KMS-11 (cell line): Measurements from ENCODE around the gene HYDIN.

Experiments
- H2AFZ ChIP-seq: fragments of 200-600 bp; sonication (generic); 2 replicates; pipeline ENCODE4 v1.6.1; 2016; ENCODE audit warnings: antibody characterized with exemption, mixed run types, low read depth
- H3K27ac ChIP-seq: fragments of 200-600 bp; sonication (generic); 2 replicates; pipeline ENCODE4 v1.6.1; 2016; ENCODE audit warnings: mild to moderate bottlenecking, mixed run types
- H3K27me3 ChIP-seq: fragments of 200-600 bp; sonication (generic); 2 replicates; pipeline ENCODE4 v1.6.1; 2017; ENCODE audit warnings: mild to moderate bottlenecking, low read depth, mixed run types, moderate library complexity; ENCODE audit not compliant: insufficient read depth
- H3K36me3 ChIP-seq: fragments of 200-600 bp; sonication (generic); 2 replicates; pipeline ENCODE4 v1.6.1; 2017; ENCODE audit warnings: mild to moderate bottlenecking, mixed run types; ENCODE audit not compliant: insufficient read depth
- H3K4me1 ChIP-seq: fragments of 200-600 bp; sonication (generic); 2 replicates; pipeline ENCODE4 v1.6.1; 2016; ENCODE audit warnings: mild to moderate bottlenecking, low read depth, mixed run types; ENCODE audit not compliant: poor library complexity, severe bottlenecking
- H3K4me2 ChIP-seq: fragments of 200-600 bp; sonication (generic); 2 replicates; pipeline ENCODE4 v1.7.0; 2016; ENCODE audit warnings: mild to moderate bottlenecking, mixed run types
- H3K4me3 ChIP-seq: fragments of 200-600 bp; sonication (generic); IDR thresholded peaks from 2 replicates; pipeline ENCODE4 v1.6.1; 2017; ENCODE audit warnings: low read depth, low read length, mixed read lengths; ENCODE audit not compliant: insufficient read depth
- H3K79me2 ChIP-seq: fragments of 200-600 bp; sonication (generic); 2 replicates; pipeline ENCODE4 v1.6.1; 2016; ENCODE audit warnings: low read depth, mixed run types; ENCODE audit not compliant: insufficient read depth
- H3K9ac ChIP-seq: fragments of 200-600 bp; sonication (generic); 2 replicates; pipeline ENCODE4 v1.6.1; 2016; ENCODE audit warnings: mild to moderate bottlenecking, mixed run types
- H4K20me1 ChIP-seq: fragments of 200-600 bp; sonication (generic); 2 replicates; pipeline ENCODE4 v1.6.1; 2016; ENCODE audit warnings: mild to moderate bottlenecking, mixed run types; ENCODE audit not compliant: insufficient read depth
- TF ChIP-seq, protein P1 (sequence below): fragments of 200-600 bp; sonication (generic); conservative IDR thresholded peaks from 2 replicates; pipeline ENCODE4 v1.6.1; 2017; ENCODE audit warnings: low read depth, mild to moderate bottlenecking, antibody characterized with exemption, low read length, moderate library complexity, mixed read lengths

Gene HYDIN

GRCh38 chr16:71201556-71201955 is 29.0 kb downstream of the HYDIN start:
- Histone ChIP-seq H3K36me3 (no peaks in the 10 kb centered on the region), H3K4me1 (no peaks in the 10 kb centered on the region), H3K27ac (no peak overlapping the region), H3K79me2 (no peaks in the 10 kb centered on the region), H2AFZ (no peak overlapping the region), H3K27me3 (no peaks in the 10 kb centered on the region), H3K9ac (no peak overlapping the region), H4K20me1 (no peaks in the 10 kb centered on the region), H3K4me2 (no peak overlapping the region), H3K4me3 (no peak overlapping the region)
- TF ChIP-seq, protein P1, sequence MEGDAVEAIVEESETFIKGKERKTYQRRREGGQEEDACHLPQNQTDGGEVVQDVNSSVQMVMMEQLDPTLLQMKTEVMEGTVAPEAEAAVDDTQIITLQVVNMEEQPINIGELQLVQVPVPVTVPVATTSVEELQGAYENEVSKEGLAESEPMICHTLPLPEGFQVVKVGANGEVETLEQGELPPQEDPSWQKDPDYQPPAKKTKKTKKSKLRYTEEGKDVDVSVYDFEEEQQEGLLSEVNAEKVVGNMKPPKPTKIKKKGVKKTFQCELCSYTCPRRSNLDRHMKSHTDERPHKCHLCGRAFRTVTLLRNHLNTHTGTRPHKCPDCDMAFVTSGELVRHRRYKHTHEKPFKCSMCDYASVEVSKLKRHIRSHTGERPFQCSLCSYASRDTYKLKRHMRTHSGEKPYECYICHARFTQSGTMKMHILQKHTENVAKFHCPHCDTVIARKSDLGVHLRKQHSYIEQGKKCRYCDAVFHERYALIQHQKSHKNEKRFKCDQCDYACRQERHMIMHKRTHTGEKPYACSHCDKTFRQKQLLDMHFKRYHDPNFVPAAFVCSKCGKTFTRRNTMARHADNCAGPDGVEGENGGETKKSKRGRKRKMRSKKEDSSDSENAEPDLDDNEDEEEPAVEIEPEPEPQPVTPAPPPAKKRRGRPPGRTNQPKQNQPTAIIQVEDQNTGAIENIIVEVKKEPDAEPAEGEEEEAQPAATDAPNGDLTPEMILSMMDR, result no peak

DNA sequence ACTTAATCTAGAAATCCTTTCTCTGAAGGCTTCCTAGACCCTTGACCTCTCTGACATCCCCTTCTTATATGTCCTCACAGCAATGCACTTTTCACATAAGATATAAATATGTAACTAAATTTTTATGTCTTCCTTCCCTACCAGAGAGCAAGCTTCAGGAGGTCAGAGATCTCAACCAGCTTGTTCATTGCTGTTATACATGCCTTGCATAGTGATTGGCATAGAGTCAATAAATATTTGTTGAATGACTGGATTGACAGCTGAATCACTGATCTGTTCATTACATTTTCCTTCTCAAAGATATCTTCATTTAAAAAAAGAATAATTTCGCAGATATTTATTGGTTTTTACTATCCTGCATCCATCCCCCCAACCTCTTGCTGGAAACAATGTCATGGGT is 29.5 kb downstream of the HYDIN start:
- Histone ChIP-seq H3K4me3 (no peak overlapping the region), H4K20me1 (no peaks in the 10 kb centered on the region), H3K4me2 (no peak overlapping the region), H2AFZ (no peak overlapping the region), H3K27ac (no peak overlapping the region), H3K9ac (no peak overlapping the region), H3K36me3 (no peaks in the 10 kb centered on the region), H3K4me1 (no peaks in the 10 kb centered on the region), H3K27me3 (no peaks in the 10 kb centered on the region), H3K79me2 (no peaks in the 10 kb centered on the region)
- TF ChIP-seq, protein P1, result no peak

DNA sequence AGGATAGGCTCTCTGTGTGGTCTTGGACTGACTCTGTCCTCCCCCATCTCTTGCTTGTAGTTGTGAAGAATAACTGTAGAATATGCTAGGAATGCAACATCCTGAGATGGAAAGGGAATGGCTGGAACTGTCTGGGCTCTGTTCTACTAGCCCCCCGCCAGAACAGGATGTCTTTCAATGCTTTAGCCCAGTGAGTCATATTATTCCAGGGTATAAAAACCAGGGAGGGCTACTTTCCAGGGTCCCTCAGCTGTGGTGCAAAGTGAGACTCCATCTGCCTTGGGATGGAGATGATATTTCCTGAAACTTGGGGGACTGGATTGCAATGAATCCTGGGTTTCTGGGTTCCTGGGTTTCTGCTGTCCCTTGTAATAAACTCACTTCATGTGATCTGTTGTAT is 32.1 kb downstream of the HYDIN start:
- Histone ChIP-seq H3K79me2 (no peaks in the 10 kb centered on the region), H3K4me1 (no peaks in the 10 kb centered on the region), H4K20me1 (no peaks in the 10 kb centered on the region), H3K4me3 (no peak overlapping the region), H3K9ac (no peak overlapping the region), H2AFZ (no peak overlapping the region), H3K4me2 (no peak overlapping the region), H3K27ac (no peak overlapping the region), H3K27me3 (no peaks in the 10 kb centered on the region), H3K36me3 (no peaks in the 10 kb centered on the region)
- TF ChIP-seq, protein P1, result no peak

GRCh38 chr16:71192387-71192786 is 38.1 kb downstream of the HYDIN start:
- Histone ChIP-seq H2AFZ (no peak overlapping the region), H3K4me1 (peaks cover 27% of the 10 kb centered on the region), H3K9ac (no peak overlapping the region), H3K27ac (no peak overlapping the region), H3K36me3 (no peaks in the 10 kb centered on the region), H3K27me3 (no peaks in the 10 kb centered on the region), H3K79me2 (no peaks in the 10 kb centered on the region), H3K4me2 (no peak overlapping the region), H3K4me3 (no peak overlapping the region), H4K20me1 (no peaks in the 10 kb centered on the region)
- TF ChIP-seq, protein P1, result no peak
